OCI-M2 (cell line): ENCODE measurements around the gene CAMP.
A peak's percentile ranks its signal among the peaks of the same experiment; 100 is the strongest.
"Not testable (repeated sequence)": the region's sequence is repeated elsewhere in the genome, so short reads cannot be mapped to it uniquely, and the experiment has no call there.

Experiments
- DNase-seq: peaks from one replicate; lab custom pipeline; 2025; ENCODE audit not compliant: unreplicated experiment; lab: John Stamatoyannopoulos, UW

The CAMP gene

GRCh38 chr3:48211776-48212175 lies 11.5 kb upstream of the CAMP start:
- not testable (repeated sequence) for DNase-seq

- DNase-seq = no peak
Observed at GRCh38 chr3:48214225-48214624, 9.1 kb upstream of the CAMP start.

- no peak for DNase-seq
Observed at GRCh38 chr3:48215019-48215418, 8.3 kb upstream of the CAMP start.

- DNase-seq = no peak
Observed at GRCh38 chr3:48215466-48215865, 7.8 kb upstream of the CAMP start.

GRCh38 chr3:48215876-48216275 lies 7.4 kb upstream of the CAMP start:
- no peak for DNase-seq

GRCh38 chr3:48217449-48217848 lies 5.8 kb upstream of the CAMP start:
- DNase-seq = no peak

GRCh38 chr3:48218537-48218936 lies 4.8 kb upstream of the CAMP start:
- no peak for DNase-seq

GRCh38 chr3:48219543-48219942 lies 3.8 kb upstream of the CAMP start:
- DNase-seq = no peak

GRCh38 chr3:48220746-48221145 lies 2.5 kb upstream of the CAMP start:
- DNase-seq = no peak

- DNase-seq = no peak
Observed at GRCh38 chr3:48225587-48225986, 2.3 kb downstream of the CAMP start.

GRCh38 chr3:48226939-48227338 lies 3.6 kb downstream of the CAMP start:
- DNase-seq = no peak

- no peak for DNase-seq
Observed at GRCh38 chr3:48232232-48232631, 8.9 kb downstream of the CAMP start.

- peak; percentile 22 for DNase-seq
Observed at GRCh38 chr3:48232734-48233133, 9.4 kb downstream of the CAMP start.

GRCh38 chr3:48233542-48233941 lies 10.2 kb downstream of the CAMP start:
- no peak for DNase-seq

GRCh38 chr3:48236531-48236930 lies 13.2 kb downstream of the CAMP start:
- no peak for DNase-seq

- DNase-seq = no peak
Observed at GRCh38 chr3:48238531-48239085, 15.3 kb downstream of the CAMP start.

GRCh38 chr3:48240000-48240963 lies 17.0 kb downstream of the CAMP start:
- peak; percentile 56 for DNase-seq

GRCh38 chr3:48241796-48242455 lies 18.6 kb downstream of the CAMP start:
- no peak for DNase-seq

GRCh38 chr3:48243886-48244285 lies 20.6 kb downstream of the CAMP start:
- DNase-seq = no peak

GRCh38 chr3:48244461-48244860 lies 21.2 kb downstream of the CAMP start:
- DNase-seq = no peak

- DNase-seq = no peak
Observed at GRCh38 chr3:48245136-48245535, 21.8 kb downstream of the CAMP start.

- no peak for DNase-seq
Observed at GRCh38 chr3:48247401-48247811, 24.1 kb downstream of the CAMP start.
